ENCODE measurements around the gene SPTLC3.

- TF ChIP-seq CTCF (IDR thresholded peaks at IDR 0.05) (no peak), POLR2A (IDR thresholded peaks at IDR 0.05) (no peak), EP300 (IDR thresholded peaks at IDR 0.05) (no peak)
Observed at GRCh38 chr20:13002251-13002650, 6.5 kb upstream of the SPTLC3 start.

Data from tibial nerve (tissue), 4 donors.